Endothelial cell (in vitro differentiated cells): ENCODE measurements around the gene IL23A. TPM values are rescaled to one million over a fixed set of nuclear protein-coding genes. Genes with fewer than 3 reads are reported as not detected.

Source experiments
- DNase-seq: peaks from one replicate; pipeline ENCODE4 v3.0.0; 2021; ENCODE audit warnings: low spot score
- H3K27ac Mint-ChIP-seq: one replicate; pipeline ENCODE4 v1.8.0; 2021; ENCODE audit warnings: mixed read lengths, inconsistent platforms; ENCODE audit not compliant: unreplicated experiment
- H3K27me3 Mint-ChIP-seq: one replicate; pipeline ENCODE4 v1.8.0; 2021; ENCODE audit warnings: mild to moderate bottlenecking, moderate library complexity, mixed read lengths, inconsistent platforms; ENCODE audit not compliant: unreplicated experiment
- H3K36me3 Mint-ChIP-seq: one replicate; pipeline ENCODE4 v1.8.0; 2021; ENCODE audit warnings: mild to moderate bottlenecking, low read depth, mixed read lengths, inconsistent platforms; ENCODE audit not compliant: unreplicated experiment
- H3K4me1 Mint-ChIP-seq: one replicate; pipeline ENCODE4 v1.8.0; 2021; ENCODE audit warnings: mild to moderate bottlenecking, mixed read lengths, inconsistent platforms; ENCODE audit not compliant: unreplicated experiment
- H3K4me3 Mint-ChIP-seq: one replicate; pipeline ENCODE4 v1.8.0; 2021; ENCODE audit warnings: mild to moderate bottlenecking, mixed read lengths, inconsistent platforms; ENCODE audit not compliant: unreplicated experiment
- H3K9me3 Mint-ChIP-seq: one replicate; pipeline ENCODE4 v1.8.0; 2021; ENCODE audit warnings: mixed read lengths, inconsistent platforms; ENCODE audit not compliant: unreplicated experiment
- CTCF ChIP-seq: fragments of 200-600 bp; sonication (generic); IDR thresholded peaks from one replicate; pipeline ENCODE4 v1.5.0; 2021; ENCODE audit warnings: antibody characterized with exemption; ENCODE audit not compliant: unreplicated experiment
- total RNA-seq: library from RNA; stranded (reverse); fragmentation: NEBNext Ultra II Directional; extraction: Animal tissue kit (Norgen Biotek cat#: 25700); gene quantifications from one replicate; pipeline ENCODE4 v1.2.1, GENCODE V29; 2021; ENCODE audit not compliant: unreplicated experiment

Gene IL23A
- total RNA-seq, 1 donor from 2014 or later: 0.80 TPM

- Mint-ChIP-seq H3K27ac (no peak overlapping the region), H3K9me3 (no peaks in the 10 kb centered on the region), H3K36me3 (peaks cover 4% of the 10 kb centered on the region), H3K27me3 (peaks cover 7% of the 10 kb centered on the region), H3K4me1 (peaks cover 10% of the 10 kb centered on the region), H3K4me3 (peak overlapping the region; percentile 97)
- DNase-seq: no peak
- no peak for TF ChIP-seq CTCF
Observed at GRCh38 chr12:56299308-56299852, 39.3 kb upstream of the IL23A start.

GRCh38 chr12:56299853-56300643, 38.6 kb upstream of the IL23A start, which contains the start of gene CS:
Gene CS, minus strand, starts transcription at chr12:56300330. Its CDS starts 129 bp downstream, at chr12:56300201.
- TF ChIP-seq CTCF: no peak
- Mint-ChIP-seq H3K9me3 (no peaks in the 10 kb centered on the region), H3K27me3 (peaks cover 7% of the 10 kb centered on the region), H3K4me3 (peak within 1 kb of the TSS; percentile 97), H3K36me3 (peaks cover 6% of the 10 kb centered on the region), H3K27ac (peak within 1 kb of the TSS; percentile 77), H3K4me1 (peaks cover 10% of the 10 kb centered on the region)
- DNase-seq: peak; percentile 97

GRCh38 chr12:56300644-56301464, 37.8 kb upstream of the IL23A start:
- peaks cover 10% of the 10 kb centered on the region for H3K4me1 Mint-ChIP-seq
- peaks cover 7% of the 10 kb centered on the region for H3K27me3 Mint-ChIP-seq
- peaks cover 9% of the 10 kb centered on the region for H3K36me3 Mint-ChIP-seq
- peak overlapping the region; percentile 77 for H3K27ac Mint-ChIP-seq
- H3K9me3 Mint-ChIP-seq: no peaks in the 10 kb centered on the region
- peak overlapping the region; percentile 97 for H3K4me3 Mint-ChIP-seq
- no peak for DNase-seq
- no peak for TF ChIP-seq CTCF

DNA sequence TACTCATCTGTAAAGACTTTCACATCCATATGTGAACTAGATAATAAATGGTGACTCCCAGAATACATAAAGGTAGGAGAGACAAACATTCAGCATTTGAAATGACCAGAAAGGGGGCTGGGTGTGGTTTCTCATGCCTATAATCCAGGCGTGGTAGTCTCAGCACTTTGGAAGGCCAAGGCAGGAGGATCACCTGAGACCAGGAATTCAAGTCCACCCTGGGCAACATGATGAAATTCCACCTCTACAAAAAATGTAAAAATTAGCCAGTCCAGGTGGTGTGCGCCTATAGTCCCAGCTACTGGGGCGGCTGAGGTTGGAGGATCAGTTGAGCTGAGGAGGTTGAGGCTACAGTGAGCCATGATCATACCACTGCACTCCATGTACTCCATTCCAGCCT, 34.4 kb upstream of the IL23A start:
- Mint-ChIP-seq H3K9me3 (no peaks in the 10 kb centered on the region), H3K27me3 (peaks cover 4% of the 10 kb centered on the region), H3K36me3 (peaks cover 9% of the 10 kb centered on the region), H3K27ac (no peak overlapping the region), H3K4me3 (no peak overlapping the region), H3K4me1 (peaks cover 7% of the 10 kb centered on the region)
- no peak for TF ChIP-seq CTCF
- no peak for DNase-seq
